B cell (primary cell): ENCODE measurements around the gene PTGES3. TPM values are rescaled to one million over a fixed set of nuclear protein-coding genes. Genes with fewer than 3 reads are reported as not detected.

Experiments used
- ATAC-seq: fragments of 200-7000 bp; cut with Tn5 transposase; one replicate; pipeline ENCODE4 v1.10.0; 2021; ENCODE audit warnings: low read depth, mild to moderate bottlenecking, moderate number of reproducible peaks, moderate library complexity
- CTCF ChIA-PET: fragments of 350-600 bp; sonication (Branson Sonifier 250); formaldehyde crosslinking; loops from one replicate; lab custom pipeline; 2021; ENCODE audit warnings: antibody characterized with exemption, inconsistent platforms; lab: Charles Lee
- POLR2A ChIA-PET: fragments of 350-600 bp; sonication (Branson Sonifier 250); formaldehyde crosslinking; loops from one replicate; lab custom pipeline; 2021; ENCODE audit warnings: antibody characterized with exemption; lab: Charles Lee
- DNase-seq: peaks from one replicate; pipeline ENCODE4 v3.0.0; 2013
- H2AFZ ChIP-seq: 2 replicates; pipeline ENCODE4 v1.6.1; 2012; ENCODE audit warnings: mild to moderate bottlenecking, low read depth, low read length; ENCODE audit not compliant: insufficient read depth, poor library complexity, severe bottlenecking
- H3K27ac ChIP-seq, 2 donors: 1 replicate in 1 of 2; 2 replicates in 1 of 2; pipeline ENCODE4 v1.5.1; 2012 to 2013; ENCODE audit warnings: low read length in 2 of 2, mild to moderate bottlenecking in 2 of 2, moderate library complexity in 1 of 2
- H3K27me3 ChIP-seq, 4 experiments: fragments of 200-600 bp in 1 of 4; sonication (generic) in 1 of 4; replicated peaks in 1 of 4; 1 replicate in 2 of 4; 2 replicates in 2 of 4; pipeline versions ENCODE4 v1.6.1 to v1.7.0; 2013 to 2016; ENCODE audit warnings: low read length in 3 of 4, mild to moderate bottlenecking in 2 of 4, mixed read lengths in 1 of 4, moderate library complexity in 1 of 4; ENCODE audit not compliant: insufficient read depth in 4 of 4, control insufficient read depth in 3 of 4; ENCODE audit errors: control extremely low read depth in 1 of 4
- H3K36me3 ChIP-seq, 2 experiments: replicated peaks in 1 of 2; 1 replicate in 1 of 2; 2 replicates in 1 of 2; pipeline versions ENCODE4 v1.6.1 to v1.7.1; 2013; ENCODE audit warnings: low read length in 1 of 2; ENCODE audit not compliant: insufficient read depth in 2 of 2, control insufficient read depth in 1 of 2; ENCODE audit errors: control extremely low read depth in 1 of 2, extremely low read depth in 1 of 2
- H3K4me1 ChIP-seq, 2 donors: fragments of 200-600 bp in 1 of 2; sonication (generic) in 1 of 2; 1 replicate in 1 of 2; 2 replicates in 1 of 2; pipeline versions ENCODE4 v1.5.1 to v1.6.1; 2013 to 2017; ENCODE audit warnings: low read length in 2 of 2; ENCODE audit not compliant: control insufficient read depth in 2 of 2, insufficient read depth in 2 of 2
- H3K4me2 ChIP-seq: replicated peaks from 2 replicates; pipeline ENCODE3; 2012; ENCODE audit warnings: mild to moderate bottlenecking, low read depth, low read length; ENCODE audit not compliant: poor library complexity, severe bottlenecking
- H3K4me3 ChIP-seq, 5 experiments: fragments of 200-600 bp in 1 of 5; sonication (generic) in 1 of 5; 1 replicate in 3 of 5; 2 replicates in 2 of 5; pipeline versions ENCODE4 v1.5.1 to v1.7.0; 2011 to 2016; ENCODE audit warnings: low read length in 4 of 5, mild to moderate bottlenecking in 4 of 5, low read depth in 2 of 5, control low read depth in 1 of 5, moderate library complexity in 1 of 5; ENCODE audit not compliant: insufficient read depth in 1 of 5; ENCODE audit errors: control extremely low read depth in 1 of 5, extremely low read depth in 1 of 5
- H3K79me2 ChIP-seq: fragments of 200-600 bp; sonication (generic); one replicate; pipeline ENCODE4 v1.6.0; 2016; ENCODE audit warnings: low read length; ENCODE audit not compliant: control insufficient read depth, insufficient read depth
- H3K9ac ChIP-seq: fragments of 200-600 bp; sonication (generic); 2 replicates; pipeline ENCODE4 v1.6.1; 2017; ENCODE audit warnings: mild to moderate bottlenecking, low read length, moderate library complexity
- H3K9me3 ChIP-seq, 3 donors: one replicate each; pipeline versions ENCODE4 v1.6.1 to v1.7.1; 2013; ENCODE audit warnings: low read length in 2 of 3; ENCODE audit not compliant: control insufficient read depth in 2 of 3, insufficient read depth in 1 of 3; ENCODE audit errors: control extremely low read depth in 1 of 3
- H4K20me1 ChIP-seq: 2 replicates; pipeline ENCODE4 v1.6.0; 2012; ENCODE audit warnings: mild to moderate bottlenecking, low read length; ENCODE audit not compliant: insufficient read depth, control insufficient read depth, poor library complexity, severe bottlenecking
- H3K27ac Mint-ChIP-seq: one replicate; pipeline ENCODE4 v1.8.0; 2021; ENCODE audit warnings: mixed read lengths
- H3K27me3 Mint-ChIP-seq: one replicate; pipeline ENCODE4 v1.8.0; 2021; ENCODE audit warnings: mixed read lengths
- H3K4me1 Mint-ChIP-seq: one replicate; pipeline ENCODE4 v1.8.0; 2021; ENCODE audit warnings: mixed read lengths
- H3K4me3 Mint-ChIP-seq: one replicate; pipeline ENCODE4 v1.8.0; 2021; ENCODE audit warnings: mixed read lengths
- H3K9me3 Mint-ChIP-seq: one replicate; pipeline ENCODE4 v1.8.0; 2022; ENCODE audit warnings: mixed read lengths; ENCODE audit not compliant: insufficient read depth
- EZH2 ChIP-seq: IDR thresholded peaks from 2 replicates; pipeline ENCODE4 v1.6.1; 2012; ENCODE audit warnings: borderline replicate concordance, low read depth, mild to moderate bottlenecking, moderate library complexity, low read length; ENCODE audit not compliant: insufficient read depth, poor library complexity, severe bottlenecking
- WGBS: methylation state at CpG from one replicate; pipeline ENCODE4 v1.1.5; 2013; ENCODE audit warnings: missing lambda C conversion rate; ENCODE audit not compliant: insufficient coverage; 5-methylcytosine and 5-hydroxymethylcytosine counted together
- intact Hi-C: fragments of 100-400 bp; cut with micrococcal nuclease; formaldehyde crosslinking; loops from one replicate; pipeline ENCODE4 v1.10.0; 2022
- polyA plus RNA-seq: library from polyadenylated mRNA; depleted of rRNA; stranded (reverse); fragments of >200 nt; gene quantifications from 2 replicates; pipeline ENCODE4 v1.2.3, GENCODE V29; 2012
- total RNA-seq, 2 donors: library from RNA; stranded (reverse); fragments of 120-200 nt in 1 of 2; gene quantifications; 1 replicate in 1 of 2; 2 replicates in 1 of 2; pipeline versions ENCODE4 v1.2.3 to v1.2.4, GENCODE V29; 2013 to 2022
- TF ChIP-seq, protein P1 (sequence below): fragments of 200-600 bp; IDR thresholded peaks from one replicate; pipeline ENCODE4 v1.8.0; 2022; ENCODE audit warnings: antibody characterized with exemption, mild to moderate bottlenecking

The PTGES3 gene
- total and polyA plus RNA-seq, 2 donors (not counting 1 experiment from before 2014, with no cell fraction given), result 35.3 to 121 TPM

DNA sequence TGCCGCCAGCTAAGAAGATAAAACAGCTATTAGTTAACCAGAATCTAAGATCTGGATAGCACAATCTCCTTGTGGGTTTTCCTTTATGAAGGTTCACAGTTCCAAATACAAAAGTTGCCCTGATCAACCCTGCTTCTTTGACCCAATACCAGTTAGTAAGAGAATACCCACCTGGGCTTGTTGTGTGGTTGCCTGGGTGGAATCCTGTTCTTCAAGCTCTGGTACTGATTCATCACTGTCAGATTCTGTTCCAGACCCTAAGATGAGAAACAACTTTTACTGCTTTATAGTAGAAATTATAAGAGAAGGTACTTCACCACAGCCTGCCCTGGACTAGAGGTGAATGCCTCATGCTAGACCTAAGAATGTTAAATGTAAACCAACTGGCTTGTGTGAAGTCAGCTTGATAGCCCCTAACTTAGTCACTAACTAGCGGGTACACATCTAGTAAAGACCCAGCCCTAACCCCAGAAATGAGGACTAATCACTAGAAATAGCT is 26.4 kb upstream of the PTGES3 start:
- Mint-ChIP-seq H3K4me3 (no peak overlapping the region), H3K9me3 (no peaks in the 10 kb centered on the region), H3K4me1 (peaks cover 27% of the 10 kb centered on the region), H3K27ac (no peak overlapping the region), H3K27me3 (no peaks in the 10 kb centered on the region)
- H3K4me3 ChIP-seq, result no peak overlapping the region
- intact Hi-C loops, result no loop called here
- peaks cover 11 to 31% of the 10 kb centered on the region in 2 donors for H3K4me1 ChIP-seq
- peak overlapping the region in 1 of 2 donors; percentile 2 for H3K27ac ChIP-seq
- no peak overlapping the region for H3K9ac ChIP-seq
- peaks cover 20 to 59% of the 10 kb centered on the region in 2 experiments for H3K36me3 ChIP-seq
- DNase-seq (no peak), ATAC-seq (no peak)
- H2AFZ ChIP-seq, result no peak overlapping the region
- peaks cover 23% of the 10 kb centered on the region for H3K79me2 ChIP-seq
- no peaks in the 10 kb centered on the region for H3K27me3 ChIP-seq
- no peak overlapping the region for H3K4me2 ChIP-seq
- ChIA-PET POLR2A (interaction anchor here (0.6 kb wide), 1 partner anchor 21 kb away, joined by 3 read pairs; no protein-coding TSS in a partner anchor), CTCF (interaction anchor here (1.2 to 1.6 kb wide), 2 partner anchors 11 to 78 kb away, joined by 3 to 4 read pairs; partner anchors contain the start of gene NACA)
- H3K9me3 ChIP-seq, result no peaks in the 10 kb centered on the region
- H4K20me1 ChIP-seq, result peaks cover 65% of the 10 kb centered on the region
- no peak for TF ChIP-seq EZH2
- TF ChIP-seq, protein P1, sequence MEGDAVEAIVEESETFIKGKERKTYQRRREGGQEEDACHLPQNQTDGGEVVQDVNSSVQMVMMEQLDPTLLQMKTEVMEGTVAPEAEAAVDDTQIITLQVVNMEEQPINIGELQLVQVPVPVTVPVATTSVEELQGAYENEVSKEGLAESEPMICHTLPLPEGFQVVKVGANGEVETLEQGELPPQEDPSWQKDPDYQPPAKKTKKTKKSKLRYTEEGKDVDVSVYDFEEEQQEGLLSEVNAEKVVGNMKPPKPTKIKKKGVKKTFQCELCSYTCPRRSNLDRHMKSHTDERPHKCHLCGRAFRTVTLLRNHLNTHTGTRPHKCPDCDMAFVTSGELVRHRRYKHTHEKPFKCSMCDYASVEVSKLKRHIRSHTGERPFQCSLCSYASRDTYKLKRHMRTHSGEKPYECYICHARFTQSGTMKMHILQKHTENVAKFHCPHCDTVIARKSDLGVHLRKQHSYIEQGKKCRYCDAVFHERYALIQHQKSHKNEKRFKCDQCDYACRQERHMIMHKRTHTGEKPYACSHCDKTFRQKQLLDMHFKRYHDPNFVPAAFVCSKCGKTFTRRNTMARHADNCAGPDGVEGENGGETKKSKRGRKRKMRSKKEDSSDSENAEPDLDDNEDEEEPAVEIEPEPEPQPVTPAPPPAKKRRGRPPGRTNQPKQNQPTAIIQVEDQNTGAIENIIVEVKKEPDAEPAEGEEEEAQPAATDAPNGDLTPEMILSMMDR, result no peak
- no CpG with 5 or more reads among the region's 2 CpGs for WGBS

DNA sequence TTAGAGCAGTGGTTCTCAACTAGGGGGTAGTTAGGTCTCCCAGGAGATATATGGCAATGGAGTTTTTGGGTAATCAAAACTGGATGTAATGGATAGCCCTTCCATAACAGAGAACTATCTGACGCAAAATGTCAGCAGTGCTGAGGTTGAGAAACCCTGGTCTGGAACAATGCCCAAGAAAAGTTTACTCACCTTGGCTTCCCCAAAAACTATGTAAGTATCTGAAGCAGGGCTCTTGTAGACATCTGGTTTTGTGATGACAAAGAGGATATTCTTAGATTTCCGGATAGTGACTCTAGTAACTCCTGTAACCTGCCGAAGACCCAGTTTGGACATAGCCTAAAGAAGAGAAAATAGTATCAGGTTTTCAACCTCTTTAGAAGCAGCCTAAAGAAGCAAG is 25.3 kb upstream of the PTGES3 start:
- no peak overlapping the region for H3K27ac ChIP-seq
- intact Hi-C loops, result no loop called here
- no peaks in the 10 kb centered on the region for H3K9me3 ChIP-seq
- no peak overlapping the region for H3K4me2 ChIP-seq
- H3K79me2 ChIP-seq, result peaks cover 12% of the 10 kb centered on the region
- peaks cover 54% of the 10 kb centered on the region for H4K20me1 ChIP-seq
- CTCF ChIA-PET, result interaction anchor here (1.6 kb wide), 1 partner anchor 77 kb away, joined by 4 read pairs; no protein-coding TSS in a partner anchor
- H3K4me3 Mint-ChIP-seq, result no peak overlapping the region
- H3K4me3 ChIP-seq, result no peak overlapping the region
- H3K4me1 ChIP-seq, result peaks cover 0 to 20% of the 10 kb centered on the region in 2 donors
- POLR2A ChIA-PET, result no interaction called here
- H3K36me3 ChIP-seq, result peaks cover 17 to 51% of the 10 kb centered on the region in 2 experiments
- no peaks in the 10 kb centered on the region for H3K27me3 ChIP-seq
- no CpG with 5 or more reads among the region's 3 CpGs for WGBS
- no peak for ATAC-seq
- H3K27me3 Mint-ChIP-seq, result no peaks in the 10 kb centered on the region
- H3K27ac Mint-ChIP-seq, result no peak overlapping the region
- H2AFZ ChIP-seq, result no peak overlapping the region
- no peak overlapping the region for H3K9ac ChIP-seq
- H3K9me3 Mint-ChIP-seq, result no peaks in the 10 kb centered on the region
- peaks cover 18% of the 10 kb centered on the region for H3K4me1 Mint-ChIP-seq
- DNase-seq, result no peak
- TF ChIP-seq, protein P1, result no peak
- TF ChIP-seq EZH2, result no peak
